ENCODE results near the gene CNTNAP2.

GRCh38 chr7:147723536-147723935 is 1606.9 kb downstream of the CNTNAP2 start:
- TF ChIP-seq CTCF (IDR thresholded peaks at IDR 0.05) (no peak), POLR2AphosphoS5 (IDR thresholded peaks at IDR 0.05) (no peak), POLR2A (IDR thresholded peaks at IDR 0.05) (no peak), EP300 (IDR thresholded peaks at IDR 0.05) (no peak)
